ENCODE measurements around the gene AKIRIN2.

GRCh38 chr6:87661016-87661415, 41.0 kb downstream of the AKIRIN2 start:
- TF ChIP-seq POLR2AphosphoS5 (IDR thresholded peaks at IDR 0.05; ENCODE audit: insufficient read depth, low read depth, low read length), result no peak
- TF ChIP-seq POLR2A (IDR thresholded peaks at IDR 0.05; ENCODE audit: low read depth, low read length), result no peak
- no peak for TF ChIP-seq CTCF (IDR thresholded peaks at IDR 0.05; ENCODE audit: extremely low read depth in 1 of 2, insufficient read depth in 1 of 2, low read depth in 1 of 2, low read length in 2 of 2)
- TF ChIP-seq MAX (IDR thresholded peaks at IDR 0.05; ENCODE audit: insufficient read depth, insufficient read length), result no peak

All from endothelial cell of umbilical vein (primary cell).